ENCODE measurements around the gene TSPAN5. TPM values are rescaled to one million over a fixed set of nuclear protein-coding genes. Genes with fewer than 3 reads are reported as not detected.

Gene TSPAN5
- polyA plus RNA-seq, 1 donor from 2014 or later, result 18.8 TPM

- no peak for TF ChIP-seq EP300 (conservative IDR thresholded peaks at IDR 0.05; ENCODE audit: poor library complexity, severe bottlenecking)
- TF ChIP-seq, protein P1, sequence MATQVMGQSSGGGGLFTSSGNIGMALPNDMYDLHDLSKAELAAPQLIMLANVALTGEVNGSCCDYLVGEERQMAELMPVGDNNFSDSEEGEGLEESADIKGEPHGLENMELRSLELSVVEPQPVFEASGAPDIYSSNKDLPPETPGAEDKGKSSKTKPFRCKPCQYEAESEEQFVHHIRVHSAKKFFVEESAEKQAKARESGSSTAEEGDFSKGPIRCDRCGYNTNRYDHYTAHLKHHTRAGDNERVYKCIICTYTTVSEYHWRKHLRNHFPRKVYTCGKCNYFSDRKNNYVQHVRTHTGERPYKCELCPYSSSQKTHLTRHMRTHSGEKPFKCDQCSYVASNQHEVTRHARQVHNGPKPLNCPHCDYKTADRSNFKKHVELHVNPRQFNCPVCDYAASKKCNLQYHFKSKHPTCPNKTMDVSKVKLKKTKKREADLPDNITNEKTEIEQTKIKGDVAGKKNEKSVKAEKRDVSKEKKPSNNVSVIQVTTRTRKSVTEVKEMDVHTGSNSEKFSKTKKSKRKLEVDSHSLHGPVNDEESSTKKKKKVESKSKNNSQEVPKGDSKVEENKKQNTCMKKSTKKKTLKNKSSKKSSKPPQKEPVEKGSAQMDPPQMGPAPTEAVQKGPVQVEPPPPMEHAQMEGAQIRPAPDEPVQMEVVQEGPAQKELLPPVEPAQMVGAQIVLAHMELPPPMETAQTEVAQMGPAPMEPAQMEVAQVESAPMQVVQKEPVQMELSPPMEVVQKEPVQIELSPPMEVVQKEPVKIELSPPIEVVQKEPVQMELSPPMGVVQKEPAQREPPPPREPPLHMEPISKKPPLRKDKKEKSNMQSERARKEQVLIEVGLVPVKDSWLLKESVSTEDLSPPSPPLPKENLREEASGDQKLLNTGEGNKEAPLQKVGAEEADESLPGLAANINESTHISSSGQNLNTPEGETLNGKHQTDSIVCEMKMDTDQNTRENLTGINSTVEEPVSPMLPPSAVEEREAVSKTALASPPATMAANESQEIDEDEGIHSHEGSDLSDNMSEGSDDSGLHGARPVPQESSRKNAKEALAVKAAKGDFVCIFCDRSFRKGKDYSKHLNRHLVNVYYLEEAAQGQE (IDR thresholded peaks at IDR 0.05; ENCODE audit: borderline replicate concordance), result no peak
- no peak for TF ChIP-seq TAF1 (IDR thresholded peaks at IDR 0.05; ENCODE audit: low read depth)
- TF ChIP-seq MXI1 (conservative IDR thresholded peaks at IDR 0.05; ENCODE audit: poor library complexity, severe bottlenecking), result no peak
- no peak for TF ChIP-seq SMC3 (conservative IDR thresholded peaks at IDR 0.05; ENCODE audit: poor library complexity)
- no peak for TF ChIP-seq RAD21 (conservative IDR thresholded peaks at IDR 0.05)
- Histone ChIP-seq H3K9me3 (ENCODE audit: low read length) (no peaks in the 10 kb centered on the region), H3K27me3 (ENCODE audit: insufficient read depth, low read depth, low read length) (no peaks in the 10 kb centered on the region), H3F3A (ENCODE audit: insufficient read depth, low read length, poor library complexity, severe bottlenecking) (no peaks in the 10 kb centered on the region), H3K4me2 (ENCODE audit: low read length) (no peak overlapping the region), H3K9ac (ENCODE audit: low read length) (no peak overlapping the region), H3K4me3 (ENCODE audit: low read length) (no peak overlapping the region), H3K36me3 (ENCODE audit: insufficient read depth, low read length) (no peaks in the 10 kb centered on the region), H3K79me2 (replicated peaks; ENCODE audit: insufficient read depth, low read length) (no peaks in the 10 kb centered on the region), H3K27ac (ENCODE audit: low read length) (no peak overlapping the region), H3K9me2 (ENCODE audit: insufficient read depth, low read length) (no peaks in the 10 kb centered on the region), H2AFZ (ENCODE audit: low read depth, low read length) (no peak overlapping the region), H4K20me1 (ENCODE audit: insufficient read depth) (no peaks in the 10 kb centered on the region)
Measured at GRCh38 chr4:98673288-98673644, 14.9 kb upstream of the TSPAN5 start.

DNA sequence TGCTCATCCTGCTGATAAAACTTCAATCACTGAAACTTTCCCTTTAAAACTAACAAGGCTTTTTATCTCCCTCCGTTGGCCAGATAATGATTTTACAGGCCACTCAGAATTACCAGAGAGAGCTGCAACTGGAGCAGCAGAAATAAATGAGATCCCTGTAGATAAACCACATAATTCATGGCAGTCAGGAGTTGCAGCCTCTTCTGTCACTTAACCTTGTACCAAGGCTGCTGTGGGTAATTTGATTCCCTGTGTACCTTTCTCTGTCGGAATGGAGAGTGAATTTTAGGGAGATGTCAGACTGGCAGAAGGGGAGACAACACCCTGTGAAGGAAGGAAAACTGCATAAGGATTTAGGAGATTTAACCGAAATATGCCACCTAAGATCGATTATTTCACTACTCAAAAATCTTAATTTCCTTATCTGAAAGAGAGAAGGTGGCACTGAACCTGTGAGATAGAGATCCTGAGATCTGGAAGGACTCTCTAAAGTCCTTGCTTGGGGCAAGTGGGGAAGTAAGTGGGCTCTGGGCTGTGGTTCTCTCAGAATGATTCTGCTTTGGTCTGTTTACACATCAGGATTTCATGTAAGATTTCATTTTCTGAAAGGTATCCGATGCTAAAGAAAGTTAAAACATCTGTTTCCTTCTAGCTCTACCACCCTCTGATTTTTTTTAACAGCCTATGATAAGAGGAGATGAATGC, 14.3 kb upstream of the TSPAN5 start:
- Histone ChIP-seq H3K27me3 (ENCODE audit: insufficient read depth, low read depth, low read length) (no peaks in the 10 kb centered on the region), H3K79me2 (replicated peaks; ENCODE audit: insufficient read depth, low read length) (no peaks in the 10 kb centered on the region), H3K36me3 (ENCODE audit: insufficient read depth, low read length) (no peaks in the 10 kb centered on the region), H3K9ac (ENCODE audit: low read length) (no peak overlapping the region), H3F3A (ENCODE audit: insufficient read depth, low read length, poor library complexity, severe bottlenecking) (no peaks in the 10 kb centered on the region), H3K4me2 (ENCODE audit: low read length) (no peak overlapping the region), H3K9me2 (ENCODE audit: insufficient read depth, low read length) (no peaks in the 10 kb centered on the region), H3K4me3 (ENCODE audit: low read length) (no peak overlapping the region), H2AFZ (ENCODE audit: low read depth, low read length) (no peak overlapping the region), H3K9me3 (ENCODE audit: low read length) (no peaks in the 10 kb centered on the region), H3K27ac (ENCODE audit: low read length) (no peak overlapping the region), H4K20me1 (ENCODE audit: insufficient read depth) (no peaks in the 10 kb centered on the region)
- TF ChIP-seq EZH2 (IDR thresholded peaks at IDR 0.05; ENCODE audit: borderline replicate concordance, insufficient read depth, low read length, poor library complexity, severe bottlenecking) (no peak), EP300 (conservative IDR thresholded peaks at IDR 0.05; ENCODE audit: poor library complexity, severe bottlenecking) (no peak), MXI1 (conservative IDR thresholded peaks at IDR 0.05; ENCODE audit: poor library complexity, severe bottlenecking) (no peak), TAF1 (IDR thresholded peaks at IDR 0.05; ENCODE audit: low read depth) (no peak), CTCF (IDR thresholded peaks at IDR 0.05; ENCODE audit: poor library complexity, severe bottlenecking) (no peak), SMC3 (conservative IDR thresholded peaks at IDR 0.05; ENCODE audit: poor library complexity) (no peak), POLR2AphosphoS5 (IDR thresholded peaks at IDR 0.05) (no peak), RAD21 (conservative IDR thresholded peaks at IDR 0.05) (no peak)
- TF ChIP-seq, protein P1 (IDR thresholded peaks at IDR 0.05; ENCODE audit: borderline replicate concordance), result no peak

Data from neural cell (in vitro differentiated cells).